Type B pancreatic cell (in vitro differentiated cells): Measurements from ENCODE around the gene CRIP3. TPM values are rescaled to one million over a fixed set of nuclear protein-coding genes. Genes with fewer than 3 reads are reported as not detected.
A peak's percentile ranks its signal among the peaks of the same experiment; 100 is the strongest.

Experiments
- DNase-seq: peaks from one replicate; pipeline ENCODE4 v3.0.0; 2021; ENCODE audit warnings: mixed read lengths; ENCODE audit not compliant: unreplicated experiment; ENCODE audit errors: extremely low spot score
- H3K27ac Mint-ChIP-seq: 2 replicates; pipeline ENCODE4 v1.8.0; 2021; ENCODE audit warnings: mild to moderate bottlenecking, mixed read lengths
- H3K27me3 Mint-ChIP-seq: 2 replicates; pipeline ENCODE4 v1.8.0; 2021; ENCODE audit warnings: mixed read lengths
- H3K36me3 Mint-ChIP-seq: 2 replicates; pipeline ENCODE4 v1.8.0; 2021; ENCODE audit warnings: mixed read lengths
- H3K4me1 Mint-ChIP-seq: one replicate; pipeline ENCODE4 v1.8.0; 2021; ENCODE audit warnings: mixed read lengths; ENCODE audit not compliant: unreplicated experiment
- H3K4me3 Mint-ChIP-seq: 2 replicates; pipeline ENCODE4 v1.8.0; 2021; ENCODE audit warnings: mild to moderate bottlenecking, mixed read lengths
- H3K9me3 Mint-ChIP-seq: 2 replicates; pipeline ENCODE4 v1.8.0; 2021; ENCODE audit warnings: mixed read lengths
- CTCF ChIP-seq: fragments of 200-600 bp; sonication (generic); conservative IDR thresholded peaks from 2 replicates; pipeline ENCODE4 v1.5.0; 2021; ENCODE audit warnings: antibody characterized with exemption, mild to moderate bottlenecking
- total RNA-seq: library from RNA; stranded (reverse); gene quantifications from 2 replicates; pipeline ENCODE4 v1.2.1, GENCODE V29; 2021; ENCODE audit warnings: low replicate concordance

Gene CRIP3
- total RNA-seq, 1 donor from 2014 or later, result 2.9 TPM

DNA sequence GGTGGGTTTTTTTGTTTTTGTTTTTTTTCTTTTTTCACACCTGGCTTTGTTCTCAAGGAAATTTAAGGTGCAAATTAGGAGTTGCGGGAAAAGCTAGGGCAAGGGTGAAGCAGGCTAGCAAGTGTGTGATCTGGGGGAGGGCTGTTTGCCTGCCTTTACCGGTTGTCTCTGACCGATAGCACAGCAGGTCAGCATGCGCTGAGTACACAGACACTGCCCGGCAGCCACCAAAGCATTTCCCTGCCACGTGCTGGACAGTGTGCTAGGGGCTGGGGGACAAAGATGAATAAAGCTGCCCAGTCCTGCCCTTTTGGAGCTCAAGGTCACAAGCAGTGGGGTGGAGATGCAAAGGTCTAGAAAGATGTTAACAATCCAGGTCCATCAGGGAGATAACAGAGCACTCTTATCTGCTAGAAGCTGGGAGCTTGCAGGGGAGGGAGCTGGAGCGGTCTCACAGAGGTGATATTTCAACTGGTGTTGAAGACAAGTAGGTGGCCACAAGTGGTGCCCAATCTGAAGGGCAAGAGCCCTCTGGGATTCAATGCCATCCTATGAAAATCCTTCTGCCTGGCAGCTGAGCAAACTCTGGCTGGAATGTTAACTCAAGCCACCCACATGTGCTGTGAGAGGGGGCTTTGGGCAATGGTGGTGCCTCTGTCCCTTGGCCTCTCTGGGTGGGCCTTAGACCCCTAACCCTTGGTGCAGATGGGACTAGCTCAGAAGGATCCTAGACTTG, 40.8 kb downstream of the CRIP3 start:
- no peak for TF ChIP-seq CTCF
- H3K4me3 Mint-ChIP-seq, result peak overlapping the region; percentile 15
- H3K9me3 Mint-ChIP-seq, result no peaks in the 10 kb centered on the region
- H3K27me3 Mint-ChIP-seq, result peaks cover 33% of the 10 kb centered on the region
- DNase-seq, result no peak
- peak overlapping the region; percentile 48 for H3K27ac Mint-ChIP-seq
- H3K36me3 Mint-ChIP-seq, result no peaks in the 10 kb centered on the region
- H3K4me1 Mint-ChIP-seq, result peaks cover 43% of the 10 kb centered on the region

GRCh38 chr6:43265564-43265963, 43.1 kb downstream of the CRIP3 start:
- DNase-seq, result no peak
- no peak overlapping the region for H3K27ac Mint-ChIP-seq
- no peak for TF ChIP-seq CTCF
- peaks cover 18% of the 10 kb centered on the region for H3K27me3 Mint-ChIP-seq
- no peaks in the 10 kb centered on the region for H3K36me3 Mint-ChIP-seq
- peaks cover 47% of the 10 kb centered on the region for H3K4me1 Mint-ChIP-seq
- no peaks in the 10 kb centered on the region for H3K9me3 Mint-ChIP-seq
- H3K4me3 Mint-ChIP-seq, result no peak overlapping the region

- Mint-ChIP-seq H3K4me3 (no peak overlapping the region), H3K36me3 (no peaks in the 10 kb centered on the region), H3K27ac (no peak overlapping the region), H3K4me1 (peaks cover 42% of the 10 kb centered on the region), H3K27me3 (peaks cover 12% of the 10 kb centered on the region), H3K9me3 (no peaks in the 10 kb centered on the region)
- TF ChIP-seq CTCF, result no peak
- no peak for DNase-seq
Measured at GRCh38 chr6:43264599-43265145, 44.0 kb downstream of the CRIP3 start.

DNA sequence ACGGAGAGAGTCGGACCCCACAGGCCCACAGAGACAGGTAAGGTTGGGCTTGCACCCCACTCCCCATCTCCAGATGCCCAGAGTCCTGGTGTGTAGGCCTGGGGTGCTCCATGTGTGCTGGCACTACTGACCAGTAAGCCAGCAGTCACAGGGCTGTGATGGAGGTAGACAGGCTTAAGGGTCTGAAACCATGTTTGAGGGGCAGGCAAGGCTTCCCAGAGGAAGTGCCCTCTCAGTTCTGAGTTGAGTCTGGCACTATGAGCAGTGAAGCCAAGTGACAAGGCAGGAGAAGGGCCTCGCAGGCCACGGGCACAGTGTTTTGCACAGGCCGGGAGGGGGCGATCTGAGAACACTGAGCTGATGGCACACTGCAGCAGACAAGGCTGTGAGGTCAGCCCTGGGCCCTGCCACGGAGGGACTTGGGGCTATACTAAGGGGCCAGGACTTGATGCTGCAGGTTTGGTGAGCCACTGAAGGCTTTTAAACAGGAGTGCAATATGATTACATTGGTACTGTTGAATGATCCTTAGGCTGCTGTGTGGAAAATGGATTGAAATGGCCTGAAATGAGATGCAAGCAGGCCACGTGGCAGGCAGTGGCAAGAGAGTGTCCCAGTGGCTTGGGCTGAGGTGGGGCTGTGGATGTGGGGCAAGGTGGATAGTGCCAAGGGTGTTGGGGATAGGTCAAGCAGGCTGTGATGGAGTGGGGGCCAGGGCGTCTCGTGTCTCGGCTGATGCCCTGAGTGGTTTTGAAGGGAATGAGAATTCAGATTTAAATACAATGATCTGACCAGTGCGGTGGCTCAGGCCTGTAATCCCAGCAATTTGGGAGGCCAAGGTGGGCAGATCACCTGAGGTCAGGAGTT, 45.1 kb downstream of the CRIP3 start:
- H3K27me3 Mint-ChIP-seq, result peaks cover 12% of the 10 kb centered on the region
- no peaks in the 10 kb centered on the region for H3K36me3 Mint-ChIP-seq
- TF ChIP-seq CTCF, result peak; percentile 84
- no peak for DNase-seq
- H3K9me3 Mint-ChIP-seq, result no peaks in the 10 kb centered on the region
- no peak overlapping the region for H3K4me3 Mint-ChIP-seq
- H3K27ac Mint-ChIP-seq, result peak overlapping the region; percentile 49
- H3K4me1 Mint-ChIP-seq, result peaks cover 35% of the 10 kb centered on the region

DNA sequence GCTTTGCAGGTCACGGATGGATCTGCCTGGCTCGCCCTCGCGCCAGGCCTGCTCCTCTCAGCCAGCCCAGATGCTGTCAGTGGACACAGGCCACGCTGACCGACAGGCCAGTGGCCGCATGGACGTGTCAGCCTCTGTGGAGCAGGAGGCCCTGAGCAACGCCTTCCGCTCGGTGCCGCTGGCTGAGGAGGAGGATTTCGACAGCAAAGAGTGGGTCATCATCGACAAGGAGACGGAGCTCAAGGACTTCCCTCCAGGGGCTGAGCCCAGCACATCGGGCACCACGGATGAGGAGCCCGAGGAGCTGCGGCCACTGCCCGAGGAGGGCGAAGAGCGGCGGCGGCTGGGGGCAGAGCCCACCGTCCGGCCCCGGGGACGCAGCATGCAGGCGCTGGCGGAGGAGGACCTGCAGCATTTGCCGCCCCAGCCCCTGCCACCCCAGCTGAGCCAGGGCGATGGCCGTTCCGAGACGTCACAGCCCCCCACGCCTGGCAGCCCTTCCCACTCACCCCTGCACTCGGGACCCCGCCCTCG, 45.8 kb downstream of the CRIP3 start:
- DNase-seq, result no peak

More for the DNA sequence above, 45.8 kb downstream of the CRIP3 start:
- Mint-ChIP-seq H3K4me3 (no peak overlapping the region), H3K27ac (no peak overlapping the region), H3K9me3 (no peaks in the 10 kb centered on the region), H3K36me3 (no peaks in the 10 kb centered on the region), H3K4me1 (peaks cover 33% of the 10 kb centered on the region), H3K27me3 (peaks cover 16% of the 10 kb centered on the region)
- no peak for TF ChIP-seq CTCF
